Motor neuron (in vitro differentiated cells): ENCODE measurements around the gene SETD2. TPM values are rescaled to one million over a fixed set of nuclear protein-coding genes. Genes with fewer than 3 reads are reported as not detected.

ENCODE experiments used
- ATAC-seq, 8 experiments: fragments of 200-7000 bp; cut with Tn5 transposase; replicated peaks in 6 of 8; 2 replicates each; pipeline ENCODE4 v1.8.0; 2021; ENCODE audit warnings: mild to moderate bottlenecking in 8 of 8, moderate library complexity in 8 of 8
- H3K27ac ChIP-seq, 2 donors: fragments of 250-450 bp; sonication (Bioruptor Pico); 2 replicates each; pipeline ENCODE4 v1.9.0; 2021; ENCODE audit warnings: antibody characterized with exemption in 2 of 2, mild to moderate bottlenecking in 2 of 2, moderate library complexity in 1 of 2
- H3K4me1 ChIP-seq, 2 donors: fragments of 250-450 bp; sonication (Bioruptor Pico); replicated peaks in 1 of 2; 2 replicates each; pipeline ENCODE4 v1.6.1; 2021; ENCODE audit warnings: antibody characterized with exemption in 2 of 2, mild to moderate bottlenecking in 2 of 2, moderate library complexity in 1 of 2
- H3K4me3 ChIP-seq, 5 donors: fragments of 250-450 bp; sonication (Bioruptor Pico); 2 replicates each; pipeline ENCODE4 v1.9.0; 2021; ENCODE audit warnings: antibody characterized with exemption in 5 of 5, mild to moderate bottlenecking in 5 of 5, moderate library complexity in 4 of 5
- WGBS, 10 experiments: fragments of 450-650 bp; shearing (Covaris generic); methylation state at CpG; one replicate each; pipeline ENCODE4 v1.0.0; 2022; 5-methylcytosine and 5-hydroxymethylcytosine counted together
- in situ Hi-C, 9 experiments: fragments of 400-800 bp; cut with MboI; loops; one replicate each; pipeline ENCODE4 v1.15.0; 2021; ENCODE audit warnings: low sequenced_read_pairs in 9 of 9, low pct_unique_long_range_greater_than_20kb in 2 of 9; ENCODE audit not compliant: unreplicated experiment in 9 of 9
- total RNA-seq, 8 experiments: library from RNA; unstranded; fragments of 300-600 nt; gene quantifications; 2 replicates each; pipeline versions ENCODE4 v1.2.3 to v1.2.4, GENCODE V29; 2022

The SETD2 gene
- total RNA-seq, 8 experiments from 2014 or later: 24.0 to 67.0 (median 37.2) TPM

DNA sequence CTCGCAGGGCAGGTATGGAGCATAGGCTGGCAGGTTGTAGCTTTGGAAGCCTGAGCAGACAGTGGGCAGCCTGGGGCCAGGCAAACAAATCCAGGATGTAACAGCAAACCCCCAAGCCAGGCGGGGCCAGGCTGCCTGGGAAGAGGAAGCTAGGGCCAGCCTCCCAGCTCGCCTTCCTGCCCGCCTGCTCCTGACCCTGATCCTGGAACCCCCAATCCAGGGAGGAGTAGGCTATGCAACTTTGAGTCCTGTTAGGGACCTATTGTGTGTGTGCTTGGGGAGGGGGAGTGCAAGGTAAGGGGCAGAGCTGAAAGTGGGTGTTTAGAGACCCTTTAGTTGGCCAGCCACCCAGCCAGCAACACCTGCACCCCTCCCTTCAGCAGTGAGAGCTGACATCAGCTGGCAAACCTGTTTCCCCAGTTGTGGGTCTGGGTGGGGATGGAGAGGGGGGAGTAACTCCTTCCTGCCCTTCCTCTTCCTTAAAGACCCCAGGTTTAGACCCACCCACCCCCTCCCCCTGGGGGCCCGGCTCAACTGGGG lies 181.9 kb downstream of the SETD2 start:
- Histone ChIP-seq H3K27ac (no peak overlapping the region), H3K4me1 (peaks cover 2 to 14% of the 10 kb centered on the region in 2 donors), H3K4me3 (no peak overlapping the region)
- no peak for ATAC-seq
- in situ Hi-C loops: no loop called here
- WGBS, 10 experiments: 60 to 93% (median 84%) methylated on average over 1 to 4 of the region's 5 CpGs; no CpG with 5 or more reads in 7 of the 10 experiments

DNA sequence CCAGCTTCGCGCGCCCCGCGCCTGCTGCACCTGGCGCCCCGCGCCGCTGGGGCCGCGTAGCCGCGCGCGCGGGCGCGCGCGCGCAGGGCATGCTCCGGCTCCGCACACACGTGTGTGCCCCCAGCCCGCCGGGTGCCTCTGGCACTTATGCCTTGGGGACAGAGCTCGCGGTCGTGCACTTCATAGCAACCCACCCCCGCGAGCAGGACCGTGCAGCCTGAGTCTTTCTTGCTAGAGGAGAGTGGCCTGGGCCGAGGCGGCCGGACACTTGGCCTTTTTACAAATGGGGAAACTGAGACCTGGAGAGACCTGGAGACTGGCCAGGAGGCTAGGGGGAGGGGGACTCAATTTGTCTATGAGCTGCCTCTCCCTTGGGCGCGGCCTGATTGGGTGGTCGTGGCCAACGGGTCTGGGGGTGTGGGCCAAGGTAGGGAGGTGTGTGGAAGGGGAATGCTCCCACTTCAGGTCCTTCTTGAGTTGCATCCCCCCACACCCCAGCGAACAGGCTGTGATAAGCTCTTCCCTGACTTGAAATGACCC lies 183.9 kb downstream of the SETD2 start:
- whole genome bisulfite sequencing, 10 experiments: 4% methylated on average over 9 of the region's 40 CpGs; no CpG with 5 or more reads in 9 of the 10 experiments
- peak overlapping the region; percentile 39 to 72 (median 53) for H3K4me3 ChIP-seq
- H3K4me1 ChIP-seq: peaks cover 9 to 18% of the 10 kb centered on the region in 2 donors
- H3K27ac ChIP-seq: no peak overlapping the region
- in situ Hi-C loops: no loop called here
- peak in 7 of 8 experiments; percentile 0 to 20 (median 16) for ATAC-seq

GRCh38 chr3:46978985-46979944 lies 184.6 kb downstream of the SETD2 start, which contains the start of gene NBEAL2:
TSS of gene NBEAL2 (plus strand) at chr3:46979666. CDS start at chr3:46979862, 196 bp downstream.
- ATAC-seq: peak; percentile 69 to 85 (median 72)
- WGBS, 10 experiments: 0 to 40% (median 6%) methylated on average over 1 to 6 of the region's 73 CpGs; no CpG with 5 or more reads in 4 of the 10 experiments
- in situ Hi-C loops: no loop called here
- Histone ChIP-seq H3K4me1 (peaks cover 9 to 21% of the 10 kb centered on the region in 2 donors), H3K27ac (peak within 1 kb of the TSS in 1 of 2 donors; percentile 0), H3K4me3 (peak within 1 kb of the TSS; percentile 39 to 72 (median 53))

DNA sequence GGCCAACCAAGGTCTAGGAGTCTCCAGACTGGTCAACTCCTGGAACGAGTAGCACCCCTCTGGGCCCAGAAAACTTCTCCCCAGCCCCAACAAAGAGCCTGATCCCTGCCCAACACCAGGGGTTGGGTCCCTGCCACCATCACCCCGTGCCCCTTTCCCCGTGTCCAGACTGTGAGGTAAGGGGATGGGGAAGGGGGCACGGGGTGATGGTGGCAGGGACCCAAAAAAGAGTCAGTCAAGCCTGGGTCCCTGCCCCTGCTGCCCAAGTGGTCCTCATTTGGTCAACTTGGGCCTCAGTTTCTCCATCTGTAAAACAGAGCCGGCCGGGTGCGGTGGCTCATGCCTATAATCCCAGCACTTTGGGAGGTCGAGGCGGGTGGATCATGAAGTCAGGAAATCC lies 185.5 kb downstream of the SETD2 start:
- peaks cover 9 to 21% of the 10 kb centered on the region in 2 donors for H3K4me1 ChIP-seq
- WGBS, 10 experiments: 74 to 100% (median 80%) methylated on average over 1 to 3 of the region's 9 CpGs; no CpG with 5 or more reads in 6 of the 10 experiments
- H3K27ac ChIP-seq: no peak overlapping the region
- ATAC-seq: no peak
- in situ Hi-C loops: no loop called here
- H3K4me3 ChIP-seq: no peak overlapping the region

DNA sequence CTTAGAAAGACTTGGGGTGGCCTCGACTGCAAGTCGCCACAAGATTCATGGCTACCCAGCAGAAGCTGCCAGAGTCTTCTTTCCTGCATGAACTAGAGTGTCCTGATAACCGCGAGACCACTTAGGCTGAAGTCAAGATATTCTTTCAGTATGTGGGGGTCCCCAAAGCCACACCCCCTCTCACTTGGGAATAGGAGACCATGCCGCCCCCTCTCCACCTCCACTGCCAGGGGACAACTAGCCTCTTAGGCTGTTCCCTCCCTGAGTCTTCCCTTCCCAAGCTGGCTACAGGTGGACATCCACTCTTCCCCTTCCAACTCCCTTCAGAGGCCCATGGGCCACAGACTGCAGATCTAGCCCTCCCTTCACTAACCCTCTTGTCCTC lies 186.1 kb downstream of the SETD2 start:
- H3K4me1 ChIP-seq: peaks cover 9 to 21% of the 10 kb centered on the region in 2 donors
- H3K27ac ChIP-seq: no peak overlapping the region
- no peak for ATAC-seq
- WGBS, 10 experiments: 100% methylated on average over 1 of the region's 5 CpGs; no CpG with 5 or more reads in 8 of the 10 experiments
- no peak overlapping the region for H3K4me3 ChIP-seq
- in situ Hi-C loops: no loop called here

- H3K4me1 ChIP-seq: peaks cover 9 to 21% of the 10 kb centered on the region in 2 donors
- peak; percentile 76 to 88 (median 84) for ATAC-seq
- H3K27ac ChIP-seq: peak within 1 kb of the TSS; percentile 99
- peak within 1 kb of the TSS; percentile 74 to 91 (median 82) for H3K4me3 ChIP-seq
- 0 to 1% (median 0%) methylated on average over 5 to 29 of the region's 64 CpGs; no CpG with 5 or more reads in 4 of the 10 experiments for WGBS, 10 experiments
- in situ Hi-C loops: no loop called here
Measured at GRCh38 chr3:46976326-46977190, 187.4 kb downstream of the SETD2 start, which contains the start of gene CCDC12. TSS of gene CCDC12 (minus strand) at chr3:46976745. CDS start at chr3:46976732, 13 bp downstream.

DNA sequence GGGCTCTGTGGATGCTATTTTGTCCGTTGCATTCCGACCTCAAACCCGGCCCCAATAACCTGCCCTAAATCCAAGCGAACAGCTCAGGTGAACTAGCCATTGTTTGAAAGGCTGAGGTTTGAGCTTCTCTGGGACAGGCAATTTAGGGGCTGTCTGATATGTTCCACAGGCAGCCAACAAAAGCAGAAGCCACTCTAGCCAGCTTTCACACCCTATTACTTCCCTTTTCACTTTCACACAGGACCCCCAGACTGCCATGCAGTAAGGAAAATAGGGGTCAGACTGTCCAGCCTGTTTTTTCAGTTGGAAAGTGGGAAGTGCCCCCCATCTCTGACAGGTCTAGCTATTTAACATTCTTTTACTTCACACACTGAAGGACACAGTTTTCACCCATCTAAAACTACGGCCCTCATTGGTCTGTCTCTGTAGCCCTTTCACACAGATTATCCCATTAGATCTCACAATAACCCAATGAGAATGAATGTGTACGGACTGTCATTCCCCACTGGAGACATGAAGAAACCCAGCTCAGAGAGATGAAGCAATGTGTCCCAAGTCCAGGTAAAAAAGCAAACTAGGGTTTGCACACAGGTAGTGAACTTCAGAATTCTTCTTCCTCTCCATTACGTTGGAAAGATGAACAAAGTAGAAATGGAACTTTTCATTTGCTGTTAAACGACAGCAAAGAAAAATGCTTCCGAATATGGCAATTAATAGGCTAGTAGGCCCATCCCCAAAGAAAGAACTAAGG lies 189.3 kb downstream of the SETD2 start:
- in situ Hi-C loops: no loop called here
- Histone ChIP-seq H3K4me1 (peaks cover 9 to 18% of the 10 kb centered on the region in 2 donors), H3K4me3 (peak overlapping the region in 1 of 5 donors; percentile 77), H3K27ac (no peak overlapping the region)
- WGBS, 10 experiments: 69 to 94% (median 89%) methylated on average over 3 to 9 of the region's 9 CpGs; no CpG with 5 or more reads in 1 of the 10 experiments
- ATAC-seq: no peak

GRCh38 chr3:46972396-46972795 lies 191.5 kb downstream of the SETD2 start:
- H3K27ac ChIP-seq: no peak overlapping the region
- in situ Hi-C loops: no loop called here
- H3K4me3 ChIP-seq: no peak overlapping the region
- H3K4me1 ChIP-seq: peaks cover 9 to 13% of the 10 kb centered on the region in 2 donors
- whole genome bisulfite sequencing, 10 experiments: 59 to 100% (median 85%) methylated on average over 1 to 2 of the region's 2 CpGs
- ATAC-seq: no peak

DNA sequence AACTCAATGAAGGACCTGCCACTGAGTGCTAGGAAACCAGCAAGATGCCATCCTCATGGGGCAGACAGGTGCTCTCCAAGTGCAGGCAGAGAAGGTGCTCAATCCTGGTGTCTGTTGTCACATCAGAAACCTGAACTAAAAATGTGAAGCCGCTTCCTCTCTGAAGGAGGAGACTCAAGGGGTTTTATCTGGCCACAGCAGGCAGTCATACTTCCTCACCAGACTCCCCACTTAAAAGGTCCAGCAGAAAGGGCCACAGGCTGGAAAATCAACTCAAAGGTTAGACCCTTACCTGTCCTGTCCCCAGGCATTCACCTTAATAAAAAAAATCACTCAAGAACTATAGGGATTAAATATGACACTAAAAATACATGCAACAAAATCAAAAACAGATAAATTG lies 192.2 kb downstream of the SETD2 start:
- no peak overlapping the region for H3K27ac ChIP-seq
- peaks cover 6 to 7% of the 10 kb centered on the region in 2 donors for H3K4me1 ChIP-seq
- 86 to 100% (median 100%) methylated on average over 1 of the region's 1 CpG; no CpG with 5 or more reads in 7 of the 10 experiments for WGBS, 10 experiments
- no peak for ATAC-seq
- in situ Hi-C loops: no loop called here
- no peak overlapping the region for H3K4me3 ChIP-seq

- WGBS, 10 experiments: 33 to 94% (median 76%) methylated on average over 1 to 6 of the region's 6 CpGs; no CpG with 5 or more reads in 3 of the 10 experiments
- in situ Hi-C loops: no loop called here
- no peak for ATAC-seq
- no peak overlapping the region for H3K27ac ChIP-seq
- peaks cover 6 to 7% of the 10 kb centered on the region in 2 donors for H3K4me1 ChIP-seq
- H3K4me3 ChIP-seq: no peak overlapping the region
Measured at GRCh38 chr3:46971151-46971550, 192.8 kb downstream of the SETD2 start.

DNA sequence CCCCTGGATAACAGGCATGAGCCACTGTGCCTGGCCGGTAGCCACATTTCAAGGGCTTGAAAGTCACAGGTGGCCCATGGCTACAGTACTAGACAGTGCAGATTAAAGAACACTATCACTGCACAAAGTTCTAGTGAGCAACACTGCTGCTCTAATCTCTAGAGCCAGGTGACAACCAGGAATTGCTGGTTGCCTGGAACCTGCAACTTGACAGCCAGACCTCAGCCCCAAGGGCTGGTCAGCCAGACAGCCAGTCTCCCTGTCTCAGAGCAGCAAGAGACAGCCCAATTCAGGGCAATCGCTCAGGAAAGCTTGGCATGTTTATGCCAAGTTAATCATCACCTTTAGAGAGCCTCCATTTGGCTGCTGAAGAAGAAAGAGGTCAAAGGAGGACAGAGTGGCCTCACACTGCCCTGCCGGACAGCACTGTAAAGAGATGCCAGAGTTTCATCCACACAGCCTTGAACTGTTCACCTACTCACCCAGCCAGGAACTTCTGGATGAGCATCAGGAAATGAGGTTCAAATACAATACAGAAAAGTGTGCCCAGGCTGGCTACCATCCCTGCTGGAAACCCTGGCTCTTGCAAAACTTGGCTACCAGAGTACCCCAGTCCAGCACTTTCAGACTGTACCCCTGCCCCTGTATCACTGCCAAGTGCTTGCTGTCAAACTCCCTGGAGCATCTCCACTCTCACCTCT lies 193.4 kb downstream of the SETD2 start:
- Histone ChIP-seq H3K4me3 (no peak overlapping the region), H3K27ac (no peak overlapping the region), H3K4me1 (peaks cover 4 to 5% of the 10 kb centered on the region in 2 donors)
- 50 to 100% (median 58%) methylated on average over 1 to 3 of the region's 3 CpGs; no CpG with 5 or more reads in 3 of the 10 experiments for WGBS, 10 experiments
- peak in 3 of 8 experiments; percentile 8 to 40 (median 27) for ATAC-seq
- in situ Hi-C loops: no loop called here
